ENCODE results near the gene ARHGAP1. TPM values are rescaled to one million over a fixed set of nuclear protein-coding genes. Genes with fewer than 3 reads are reported as not detected.

Gene ARHGAP1
- polyA plus RNA-seq, 3 donors: 31.6 to 59.3 (median 44.1) TPM

DNA sequence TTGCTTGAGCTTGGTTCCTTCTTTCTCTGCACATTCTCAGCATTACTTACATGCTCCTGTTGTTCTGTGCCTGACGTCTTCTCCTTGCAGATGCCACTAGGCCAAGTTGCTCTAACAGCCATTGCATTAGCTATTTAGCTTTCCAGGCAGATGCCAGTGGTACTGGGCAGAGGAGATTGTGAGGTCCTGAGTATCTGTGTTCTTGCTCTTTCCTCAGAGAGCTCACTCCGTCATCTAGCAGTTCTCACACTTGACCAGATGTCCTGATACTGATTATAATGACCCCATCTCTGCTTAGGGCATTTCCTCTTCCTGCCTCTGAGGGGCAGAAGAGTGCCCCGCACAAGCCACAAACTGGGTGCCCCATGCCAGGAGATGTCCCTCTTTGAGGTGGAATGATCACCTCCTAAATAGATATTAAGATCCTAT lies 30.7 kb downstream of the ARHGAP1 start:
- Mint-ChIP-seq H3K27me3 (ENCODE audit: low read depth in 3 of 3) (no peaks in the 10 kb centered on the region), H3K4me1 (peaks cover 54% of the 10 kb centered on the region), H3K9me3 (peaks cover 0 to 7% (median 3%) of the 10 kb centered on the region in 7 donors), H3K36me3 (peaks cover 62 to 79% of the 10 kb centered on the region in 2 donors), H3K27ac (peak overlapping the region; percentile 81 to 99 (median 97)), H3K4me3 (no peak overlapping the region)
- Histone ChIP-seq H3K27ac (ENCODE audit: low read depth in 1 of 2, low read length in 2 of 2) (peak overlapping the region; percentile 94 to 95), H3K4me3 (replicated peaks in 1 of 3; ENCODE audit: low read depth in 2 of 3, low read length in 3 of 3) (no peak overlapping the region), H3K27me3 (ENCODE audit: control insufficient read depth in 2 of 2, insufficient read depth in 2 of 2, low read length in 2 of 2) (no peaks in the 10 kb centered on the region), H2AFZ (ENCODE audit: insufficient read depth, low read depth, low read length, poor library complexity, severe bottlenecking) (no peak overlapping the region), H3K4me2 (replicated peaks; ENCODE audit: extremely low read depth, low read length, poor library complexity, severe bottlenecking) (no peak overlapping the region), H3K9ac (ENCODE audit: insufficient read depth, low read length, poor library complexity, severe bottlenecking) (no peak overlapping the region), H3K36me3 (replicated peaks in 1 of 2; ENCODE audit: control insufficient read depth in 1 of 2, insufficient read depth in 2 of 2, low read length in 2 of 2) (peaks cover 47 to 60% of the 10 kb centered on the region in 2 donors), H3K9me3 (replicated peaks in 1 of 2; ENCODE audit: control insufficient read depth in 1 of 2, insufficient read depth in 1 of 2, low read length in 2 of 2) (no peaks in the 10 kb centered on the region), H3K79me2 (ENCODE audit: insufficient read depth, low read length) (peaks cover 60% of the 10 kb centered on the region), H3K4me1 (ENCODE audit: control insufficient read depth in 1 of 2, insufficient read depth in 2 of 2, low read length in 2 of 2) (peaks cover 51 to 54% of the 10 kb centered on the region in 2 donors), H4K20me1 (ENCODE audit: insufficient read depth, low read length) (no peaks in the 10 kb centered on the region)
- WGBS (ENCODE audit: insufficient coverage): 20% methylated on average over 1 of the region's 3 CpGs
- intact Hi-C loops (cut with micrococcal nuclease): loop anchor here in 1 of 2 donors (2.0 kb wide), 1 partner anchor 31 kb away; the partner anchor contains the start of genes ARHGAP1 and ZNF408
- DNase-seq: peak; percentile 23 to 31 (median 25)
- TF ChIP-seq, protein P1, sequence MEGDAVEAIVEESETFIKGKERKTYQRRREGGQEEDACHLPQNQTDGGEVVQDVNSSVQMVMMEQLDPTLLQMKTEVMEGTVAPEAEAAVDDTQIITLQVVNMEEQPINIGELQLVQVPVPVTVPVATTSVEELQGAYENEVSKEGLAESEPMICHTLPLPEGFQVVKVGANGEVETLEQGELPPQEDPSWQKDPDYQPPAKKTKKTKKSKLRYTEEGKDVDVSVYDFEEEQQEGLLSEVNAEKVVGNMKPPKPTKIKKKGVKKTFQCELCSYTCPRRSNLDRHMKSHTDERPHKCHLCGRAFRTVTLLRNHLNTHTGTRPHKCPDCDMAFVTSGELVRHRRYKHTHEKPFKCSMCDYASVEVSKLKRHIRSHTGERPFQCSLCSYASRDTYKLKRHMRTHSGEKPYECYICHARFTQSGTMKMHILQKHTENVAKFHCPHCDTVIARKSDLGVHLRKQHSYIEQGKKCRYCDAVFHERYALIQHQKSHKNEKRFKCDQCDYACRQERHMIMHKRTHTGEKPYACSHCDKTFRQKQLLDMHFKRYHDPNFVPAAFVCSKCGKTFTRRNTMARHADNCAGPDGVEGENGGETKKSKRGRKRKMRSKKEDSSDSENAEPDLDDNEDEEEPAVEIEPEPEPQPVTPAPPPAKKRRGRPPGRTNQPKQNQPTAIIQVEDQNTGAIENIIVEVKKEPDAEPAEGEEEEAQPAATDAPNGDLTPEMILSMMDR (IDR thresholded peaks at IDR 0.05): peak; percentile 67

DNA sequence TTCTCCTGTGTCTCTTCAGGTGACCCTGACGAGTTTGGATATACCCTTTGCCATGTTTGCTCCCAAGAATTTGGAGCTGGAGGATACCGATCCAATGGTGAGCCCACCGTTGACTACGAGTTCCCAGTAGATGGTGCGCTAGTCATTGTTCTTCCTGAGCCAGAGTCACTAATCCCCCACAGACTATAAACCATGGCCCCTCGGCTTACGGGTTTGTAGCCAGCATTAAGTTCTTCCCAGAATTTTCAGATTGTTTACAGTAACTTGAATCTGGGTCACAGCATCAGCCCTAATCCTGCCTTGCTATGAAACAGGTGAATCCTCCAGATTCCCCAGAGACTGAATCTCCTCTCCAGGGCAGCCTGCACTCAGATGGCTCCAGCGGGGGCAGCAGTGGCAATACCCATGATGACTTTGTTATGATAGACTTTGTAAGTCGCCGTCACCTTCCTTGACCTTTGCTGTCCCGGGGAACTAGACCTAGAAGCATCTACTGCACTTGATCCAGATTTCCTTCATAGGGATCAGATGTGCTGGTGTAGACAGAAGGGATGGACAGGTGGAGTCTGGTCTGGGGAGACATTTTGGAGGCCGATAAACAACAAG lies 31.8 kb downstream of the ARHGAP1 start:
- intact Hi-C loops (cut with micrococcal nuclease): no loop called here
- H3K79me2 ChIP-seq (ENCODE audit: insufficient read depth, low read length): peaks cover 52% of the 10 kb centered on the region
- H3K4me3 Mint-ChIP-seq: no peak overlapping the region
- peaks cover 58 to 68% of the 10 kb centered on the region in 2 donors for H3K36me3 ChIP-seq (replicated peaks in 1 of 2; ENCODE audit: control insufficient read depth in 1 of 2, insufficient read depth in 2 of 2, low read length in 2 of 2)
- no peak overlapping the region for H3K4me2 ChIP-seq (replicated peaks; ENCODE audit: extremely low read depth, low read length, poor library complexity, severe bottlenecking)
- peak overlapping the region in 1 of 2 donors; percentile 95 for H3K27ac ChIP-seq (ENCODE audit: low read depth in 1 of 2, low read length in 2 of 2)
- H3K9me3 ChIP-seq (replicated peaks in 1 of 2; ENCODE audit: control insufficient read depth in 1 of 2, insufficient read depth in 1 of 2, low read length in 2 of 2): no peaks in the 10 kb centered on the region
- H3K9me3 Mint-ChIP-seq: peaks cover 0 to 7% (median 3%) of the 10 kb centered on the region in 7 donors
- no peak for DNase-seq
- no peak overlapping the region for H2AFZ ChIP-seq (ENCODE audit: insufficient read depth, low read depth, low read length, poor library complexity, severe bottlenecking)
- H4K20me1 ChIP-seq (ENCODE audit: insufficient read depth, low read length): peaks cover 2% of the 10 kb centered on the region
- H3K4me1 Mint-ChIP-seq: peaks cover 43% of the 10 kb centered on the region
- peaks cover 72 to 85% of the 10 kb centered on the region in 2 donors for H3K36me3 Mint-ChIP-seq
- TF ChIP-seq, protein P1 (IDR thresholded peaks at IDR 0.05): no peak
- no peak overlapping the region for H3K4me3 ChIP-seq (replicated peaks in 1 of 3; ENCODE audit: low read depth in 2 of 3, low read length in 3 of 3)
- H3K9ac ChIP-seq (ENCODE audit: insufficient read depth, low read length, poor library complexity, severe bottlenecking): no peak overlapping the region
- 98% methylated on average over 11 of the region's 12 CpGs for WGBS (ENCODE audit: insufficient coverage)
- H3K27ac Mint-ChIP-seq: peak overlapping the region in 2 of 7 donors; percentile 22 to 66
- H3K27me3 Mint-ChIP-seq (ENCODE audit: low read depth in 3 of 3): no peaks in the 10 kb centered on the region
- H3K4me1 ChIP-seq (ENCODE audit: control insufficient read depth in 1 of 2, insufficient read depth in 2 of 2, low read length in 2 of 2): peaks cover 40 to 42% of the 10 kb centered on the region in 2 donors
- no peaks in the 10 kb centered on the region for H3K27me3 ChIP-seq (ENCODE audit: control insufficient read depth in 2 of 2, insufficient read depth in 2 of 2, low read length in 2 of 2)
